Measurements from ENCODE around the gene PRKG1.
A peak's percentile ranks its signal among the peaks of the same experiment; 100 is the strongest.

Gene PRKG1

GRCh38 chr10:51076299-51076841 is 2.1 kb downstream of the PRKG1 start:
- no peak for DNase-seq (ENCODE audit: low spot score)

- DNase-seq (ENCODE audit: low spot score), result no peak
These were observed 2.8 kb downstream of the PRKG1 start for GRCh38 chr10:51077074-51077473.

- no peak for DNase-seq (ENCODE audit: low spot score)
These were observed 3.2 kb downstream of the PRKG1 start for GRCh38 chr10:51077507-51077906.

GRCh38 chr10:51079331-51079730 is 5.0 kb downstream of the PRKG1 start:
- no peak for DNase-seq (ENCODE audit: low spot score)

- no peak for DNase-seq (ENCODE audit: low spot score)
These were observed 5.5 kb downstream of the PRKG1 start for GRCh38 chr10:51079766-51080165.

- no peak for DNase-seq (ENCODE audit: low spot score)
These were observed 6.2 kb downstream of the PRKG1 start for GRCh38 chr10:51080311-51081006.

- DNase-seq (ENCODE audit: low spot score), result no peak
These were observed 8.6 kb downstream of the PRKG1 start for GRCh38 chr10:51082857-51083256.

- no peak for DNase-seq (ENCODE audit: low spot score)
These were observed 9.1 kb downstream of the PRKG1 start for GRCh38 chr10:51083356-51083853.

GRCh38 chr10:51085204-51085603 is 10.9 kb downstream of the PRKG1 start:
- no peak for DNase-seq (ENCODE audit: low spot score)

GRCh38 chr10:51086710-51087109 is 12.4 kb downstream of the PRKG1 start:
- DNase-seq (ENCODE audit: low spot score), result no peak

GRCh38 chr10:51087114-51087513 is 12.8 kb downstream of the PRKG1 start:
- no peak for DNase-seq (ENCODE audit: low spot score)

GRCh38 chr10:51090190-51090589 is 15.9 kb downstream of the PRKG1 start:
- DNase-seq (ENCODE audit: low spot score), result no peak

GRCh38 chr10:51092402-51092801 is 18.1 kb downstream of the PRKG1 start:
- peak; percentile 45 for DNase-seq (ENCODE audit: low spot score)

GRCh38 chr10:51095444-51095843 is 21.2 kb downstream of the PRKG1 start:
- no peak for DNase-seq (ENCODE audit: low spot score)

GRCh38 chr10:51097546-51097945 is 23.3 kb downstream of the PRKG1 start:
- no peak for DNase-seq (ENCODE audit: low spot score)

GRCh38 chr10:51100221-51100620 is 25.9 kb downstream of the PRKG1 start:
- DNase-seq (ENCODE audit: low spot score), result no peak

GRCh38 chr10:51103554-51104217 is 29.4 kb downstream of the PRKG1 start:
- no peak for DNase-seq (ENCODE audit: low spot score)

- no peak for DNase-seq (ENCODE audit: low spot score)
These were observed 32.1 kb downstream of the PRKG1 start for GRCh38 chr10:51106311-51106945.

GRCh38 chr10:51108406-51108805 is 34.1 kb downstream of the PRKG1 start:
- DNase-seq (ENCODE audit: low spot score), result no peak

- DNase-seq (ENCODE audit: low spot score), result no peak
These were observed 35.7 kb downstream of the PRKG1 start for GRCh38 chr10:51109801-51110533.

- no peak for DNase-seq (ENCODE audit: low spot score)
These were observed 37.7 kb downstream of the PRKG1 start for GRCh38 chr10:51112013-51112412.

- DNase-seq (ENCODE audit: low spot score), result no peak
These were observed 38.7 kb downstream of the PRKG1 start for GRCh38 chr10:51113007-51113406.

Measured in putamen (tissue), 1 donor.